ENCODE data around the gene AGTPBP1.

The AGTPBP1 gene

DNA sequence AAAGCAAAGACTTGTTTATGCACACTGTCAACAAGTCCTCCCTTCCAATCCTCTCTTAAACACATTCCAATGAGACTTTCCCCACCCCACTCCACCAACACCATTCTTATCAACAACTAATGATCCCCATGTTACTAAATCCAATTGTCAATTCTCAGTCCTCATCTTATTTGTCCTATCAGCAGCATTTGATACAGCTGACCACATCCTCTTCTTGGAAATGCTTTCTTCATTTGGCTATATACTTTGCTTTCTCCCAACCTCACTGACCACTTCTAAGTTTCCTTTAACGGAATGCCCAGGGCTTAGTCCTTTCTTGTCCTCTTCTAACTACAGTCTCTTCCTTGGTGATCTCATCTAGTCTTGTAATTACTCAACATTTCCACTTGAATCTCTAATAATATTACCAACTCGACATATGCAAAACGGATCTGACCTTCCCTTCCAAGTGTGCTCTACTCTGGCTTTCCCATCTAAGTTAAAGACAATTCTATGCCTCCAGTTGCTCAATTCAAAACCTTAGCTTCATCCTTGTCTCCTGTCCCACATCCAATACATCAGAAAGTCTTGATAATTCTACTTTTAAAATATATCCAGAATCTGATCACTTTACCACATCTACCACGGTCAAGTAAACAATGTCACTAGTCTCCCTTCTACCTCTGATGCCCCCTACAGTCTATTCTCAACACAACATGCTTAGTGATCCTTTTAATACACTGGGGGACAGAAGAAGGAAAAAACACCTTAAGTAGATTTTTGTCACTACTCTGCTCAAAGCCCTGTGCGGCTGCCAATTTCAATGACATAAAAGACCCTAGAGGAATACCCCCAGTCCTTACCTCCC lies 25.5 kb downstream of the AGTPBP1 start:
- DNase-seq = no peak

- DNase-seq = no peak
Observed at GRCh38 chr9:85715587-85715986, 26.2 kb downstream of the AGTPBP1 start.

GRCh38 chr9:85713897-85714296 lies 27.9 kb downstream of the AGTPBP1 start:
- DNase-seq = no peak

GRCh38 chr9:85704744-85705143 lies 37.0 kb downstream of the AGTPBP1 start:
- DNase-seq = no peak

DNA sequence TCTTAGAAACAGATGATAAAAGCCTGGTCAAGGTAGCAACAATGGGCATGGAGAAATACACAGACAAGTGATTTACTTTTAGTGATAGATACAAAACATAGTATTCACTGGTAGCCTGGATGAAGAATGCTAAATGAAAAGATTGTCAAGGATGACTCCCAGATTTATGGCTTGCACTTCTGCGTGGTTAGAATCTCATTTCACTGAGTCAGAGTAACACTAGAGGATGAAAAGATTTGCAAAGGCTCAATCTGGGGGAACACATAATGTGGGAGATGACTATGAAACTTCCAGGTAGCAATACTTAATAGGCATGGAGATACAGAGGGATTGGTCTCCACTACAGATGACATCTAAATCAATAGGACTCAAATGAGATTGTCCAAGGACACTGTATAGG lies 38.4 kb downstream of the AGTPBP1 start:
- DNase-seq = no peak

- DNase-seq = no peak
Observed at GRCh38 chr9:85702726-85703289, 38.9 kb downstream of the AGTPBP1 start.

DNA sequence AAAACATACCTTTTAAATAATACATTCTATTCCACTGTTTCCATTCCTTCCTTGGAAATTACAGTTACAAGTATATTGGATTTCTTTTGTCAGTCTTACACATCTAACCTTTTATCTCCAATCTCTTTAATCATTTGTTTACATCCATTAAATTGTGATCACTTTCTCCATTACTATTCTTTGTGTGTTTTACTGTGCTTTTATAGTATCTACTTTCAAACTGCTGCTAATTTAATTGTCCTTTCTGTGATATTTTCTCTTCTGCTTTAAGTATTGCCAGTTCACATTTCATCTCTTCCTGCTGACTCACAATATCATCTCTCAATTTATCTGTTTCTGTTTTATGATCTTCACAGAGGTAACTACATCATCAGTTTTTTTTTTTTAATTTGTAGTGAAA lies 39.6 kb downstream of the AGTPBP1 start:
- DNase-seq = no peak

DNA sequence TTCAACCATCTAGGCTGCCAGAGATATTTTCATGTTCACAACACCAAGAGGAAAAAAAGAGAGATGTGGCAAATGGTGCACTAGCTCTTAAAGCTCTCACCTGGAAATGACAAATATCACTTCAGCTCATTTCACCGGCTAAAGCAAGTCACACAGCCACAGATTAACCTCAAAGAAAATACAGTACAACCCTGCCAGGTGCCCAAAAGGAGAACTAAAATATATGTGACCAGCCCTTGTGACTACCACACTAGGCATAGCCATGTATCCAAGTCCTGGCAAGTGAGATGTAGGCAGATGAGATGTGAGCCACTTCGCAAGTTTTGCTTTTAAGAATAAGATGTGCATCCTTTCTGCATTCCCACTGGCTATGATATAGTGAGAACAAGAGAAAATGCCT lies 41.4 kb downstream of the AGTPBP1 start:
- DNase-seq = no peak

DNA sequence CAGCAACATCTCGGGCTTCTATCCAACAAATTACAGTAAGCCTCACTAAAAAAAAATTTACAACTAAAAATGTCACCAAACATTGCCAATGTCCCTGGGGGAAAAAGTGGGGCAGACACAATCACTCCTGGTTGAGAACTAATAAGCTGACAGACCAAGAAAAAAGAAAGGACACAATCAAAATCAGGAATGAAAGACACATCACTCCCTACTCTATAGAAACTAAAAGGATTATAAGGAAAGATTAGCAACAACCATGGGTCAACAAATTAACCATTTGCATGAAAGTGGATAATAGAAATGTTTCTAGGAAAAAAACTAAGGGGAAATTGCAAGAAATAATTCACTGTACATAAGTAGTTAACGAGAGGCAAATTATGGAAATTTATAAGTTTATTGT lies 53.4 kb downstream of the AGTPBP1 start:
- no peak for DNase-seq

GRCh38 chr9:85685081-85685480 lies 56.7 kb downstream of the AGTPBP1 start:
- no peak for DNase-seq

DNA sequence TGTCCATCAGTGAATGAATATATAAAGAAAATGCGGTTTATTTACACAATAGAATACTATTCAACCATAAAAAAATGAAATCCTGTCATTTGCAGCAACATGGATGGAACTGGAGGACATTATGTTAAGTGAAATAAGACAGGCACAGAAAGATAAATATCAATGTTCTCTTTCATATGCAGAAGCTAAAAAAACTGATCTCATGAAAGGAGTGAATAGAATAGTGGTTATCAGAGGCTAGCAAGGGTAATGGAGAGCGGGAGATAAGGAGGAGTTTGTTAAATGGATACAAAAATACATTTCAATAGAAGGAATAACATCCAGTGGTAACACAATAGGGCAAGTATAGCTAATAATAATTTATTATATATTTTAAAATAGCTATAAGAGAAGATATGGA lies 65.0 kb downstream of the AGTPBP1 start:
- DNase-seq = no peak

- DNase-seq = no peak
Observed at GRCh38 chr9:85667374-85667773, 74.4 kb downstream of the AGTPBP1 start.

GRCh38 chr9:85666086-85666485 lies 75.7 kb downstream of the AGTPBP1 start:
- DNase-seq = no peak

- no peak for DNase-seq
Observed at GRCh38 chr9:85662573-85662972, 79.2 kb downstream of the AGTPBP1 start.

GRCh38 chr9:85658716-85659115 lies 83.0 kb downstream of the AGTPBP1 start:
- DNase-seq = no peak

- no peak for DNase-seq
Observed at GRCh38 chr9:85653153-85653552, 88.6 kb downstream of the AGTPBP1 start.

- DNase-seq = no peak
Observed at GRCh38 chr9:85647571-85647970, 94.2 kb downstream of the AGTPBP1 start.

DNA sequence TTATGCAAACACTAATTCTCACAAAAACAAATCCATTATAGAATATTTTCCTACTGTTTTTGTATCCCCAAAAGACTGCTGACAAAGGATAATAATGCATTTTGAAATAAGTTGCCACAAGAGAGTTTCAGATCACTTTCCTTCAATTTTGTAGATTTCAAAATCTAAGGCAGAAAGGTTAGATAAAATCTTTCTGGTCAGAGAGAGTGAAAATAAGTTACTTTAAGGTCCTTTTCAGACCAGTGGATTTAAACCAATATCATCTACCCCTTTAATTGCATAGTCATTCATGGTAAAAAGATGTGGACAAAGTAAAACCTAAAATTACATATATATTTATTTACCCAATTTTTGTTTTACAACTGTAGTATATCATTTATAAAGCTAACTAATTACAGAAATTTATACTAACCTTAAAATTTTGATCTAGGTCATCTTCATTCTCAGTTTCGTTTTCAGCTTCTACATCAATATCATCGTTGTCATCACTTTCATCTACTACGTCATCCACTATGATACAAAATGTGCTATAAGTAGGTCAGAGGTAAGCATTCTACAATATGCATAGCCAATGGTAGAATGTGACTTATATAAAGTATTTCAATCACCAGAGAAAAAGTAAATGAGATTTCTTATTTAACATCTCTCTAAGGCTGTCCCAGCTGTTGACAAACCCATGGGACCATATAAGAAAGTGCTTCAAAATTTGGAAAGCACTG lies 95.7 kb downstream of the AGTPBP1 start:
- no peak for DNase-seq

- no peak for DNase-seq
Observed at GRCh38 chr9:85640425-85640824, 101.3 kb downstream of the AGTPBP1 start.

- DNase-seq = no peak
Observed at GRCh38 chr9:85639675-85640186, 102.0 kb downstream of the AGTPBP1 start.

- no peak for DNase-seq
Observed at GRCh38 chr9:85631809-85632208, 109.9 kb downstream of the AGTPBP1 start.

GRCh38 chr9:85630676-85631075 lies 111.1 kb downstream of the AGTPBP1 start:
- DNase-seq = no peak

DNA sequence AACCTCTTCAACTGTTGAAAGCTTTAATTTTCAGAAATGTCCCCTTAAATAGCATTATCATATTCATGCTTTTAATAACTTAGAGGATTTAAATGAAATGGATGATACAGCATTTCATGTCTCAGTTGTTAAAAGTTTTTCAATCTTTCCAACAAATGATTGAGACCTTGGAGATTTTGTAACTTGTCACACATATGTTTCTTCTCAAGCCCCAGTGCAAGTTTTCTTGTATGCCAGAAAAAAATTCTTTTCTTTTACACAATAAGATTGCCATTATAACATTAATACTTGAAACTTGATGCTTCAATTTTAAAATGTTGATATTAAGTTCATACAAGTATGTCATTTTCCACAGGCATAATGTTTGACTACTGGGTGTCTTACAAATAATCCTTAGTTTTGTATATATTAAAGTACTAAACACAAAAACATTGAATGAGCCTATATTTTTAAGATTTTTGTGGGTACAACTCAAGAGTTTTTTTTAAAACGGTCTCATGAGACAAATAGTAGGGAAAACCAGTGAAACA lies 124.5 kb downstream of the AGTPBP1 start:
- no peak for DNase-seq

GRCh38 chr9:85615792-85616191 lies 126.0 kb downstream of the AGTPBP1 start:
- DNase-seq = no peak
